Transverse colon (tissue), 3 donors: ENCODE data around the gene NXPH1.

Experiments used
- POLR2A ChIP-seq: fragments of 450-650 bp; IDR thresholded peaks from one replicate; pipeline ENCODE4 v1.6.1; 2016; ENCODE audit warnings: antibody characterized with exemption, mild to moderate bottlenecking, moderate library complexity
- POLR2AphosphoS5 ChIP-seq, 3 donors: sonication (generic); formaldehyde crosslinking; IDR thresholded peaks; one replicate each; pipeline ENCODE4 v1.6.1; 2016; ENCODE audit warnings: antibody characterized with exemption in 3 of 3

DNA sequence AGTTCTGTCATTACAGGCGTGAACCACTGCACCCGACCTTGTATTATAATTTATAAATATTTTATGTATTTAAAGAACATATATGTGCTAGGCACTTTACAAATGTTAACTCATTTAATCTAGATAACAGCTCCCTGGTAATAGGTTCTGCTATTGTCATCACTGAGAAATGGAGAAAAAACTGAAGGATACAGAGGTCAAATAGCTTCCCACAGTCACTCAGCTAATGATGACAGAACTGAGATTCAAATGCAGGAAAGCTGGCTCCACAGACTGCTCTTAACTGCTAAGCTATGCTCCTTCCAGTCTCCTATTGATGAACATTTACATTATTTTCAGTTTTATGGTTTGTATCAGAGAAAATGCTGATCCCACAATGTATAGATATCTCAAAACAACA is 28.9 kb downstream of the NXPH1 start:
- no peak for TF ChIP-seq POLR2A
- TF ChIP-seq POLR2AphosphoS5 (IDR thresholded peaks at IDR 0.05), result no peak
